Activated CD4-positive, alpha-beta T cell treated with anti-CD3 and anti-CD28 coated beads for 48 hours (primary cell): Measurements from ENCODE around the gene STARD10.

Experiments used
- DNase-seq: peaks from one replicate; pipeline ENCODE4 v3.0.0-alpha.2; 2020

The STARD10 gene

DNA sequence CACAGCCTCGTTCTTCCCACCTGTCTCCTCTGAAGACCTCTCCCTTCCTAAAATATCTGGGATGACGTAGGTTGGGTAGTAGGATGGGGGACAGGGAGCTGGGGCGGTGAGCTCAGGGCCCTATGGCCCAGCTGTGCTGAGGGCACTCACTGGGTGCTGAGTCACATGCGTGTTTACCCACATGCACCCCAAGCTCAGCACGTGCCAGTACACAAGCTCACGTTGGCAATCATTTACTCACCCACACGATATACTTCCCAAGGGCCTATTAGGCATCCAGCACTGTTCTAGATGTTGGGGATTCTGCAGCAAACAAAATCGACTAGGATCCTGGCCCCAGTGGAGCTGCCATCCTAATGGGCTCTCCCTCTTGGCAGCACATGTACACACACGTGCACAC, 70.3 kb downstream of the STARD10 start:
- DNase-seq, result no peak

DNA sequence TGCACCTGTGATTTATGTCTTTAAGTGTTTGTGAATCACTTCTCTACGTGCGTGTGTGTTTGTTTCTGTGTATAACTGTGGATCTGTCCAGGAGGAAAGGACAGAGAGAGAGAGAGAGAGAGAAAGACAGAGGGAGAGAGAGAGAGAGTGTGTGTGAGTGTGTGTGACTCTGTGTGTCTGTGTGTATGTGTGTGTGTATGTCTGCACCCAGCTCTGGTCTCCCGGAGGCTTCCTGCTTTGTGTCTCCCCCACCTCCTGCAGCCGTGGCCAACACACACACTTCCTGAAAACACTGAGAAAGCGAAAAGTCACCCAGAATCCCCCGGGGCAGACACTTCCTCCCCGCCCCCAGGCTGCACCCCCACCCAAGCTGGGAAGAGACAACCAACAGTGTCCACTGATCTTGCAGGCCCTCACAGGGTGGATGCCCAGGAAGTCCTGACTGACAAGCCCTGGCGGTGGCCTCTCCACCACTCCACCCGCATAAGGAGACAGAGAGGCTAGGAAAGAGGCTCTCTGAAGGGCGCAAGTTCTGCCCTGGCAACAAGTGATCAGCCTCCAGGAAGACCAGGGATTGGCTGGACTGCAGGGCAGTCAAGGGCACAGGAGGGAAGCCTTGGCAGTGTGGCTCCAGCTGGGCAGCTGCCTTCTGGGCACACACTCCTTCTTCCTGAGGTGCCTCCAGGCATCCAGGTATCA, 71.6 kb downstream of the STARD10 start:
- DNase-seq, result peak; percentile 87

DNA sequence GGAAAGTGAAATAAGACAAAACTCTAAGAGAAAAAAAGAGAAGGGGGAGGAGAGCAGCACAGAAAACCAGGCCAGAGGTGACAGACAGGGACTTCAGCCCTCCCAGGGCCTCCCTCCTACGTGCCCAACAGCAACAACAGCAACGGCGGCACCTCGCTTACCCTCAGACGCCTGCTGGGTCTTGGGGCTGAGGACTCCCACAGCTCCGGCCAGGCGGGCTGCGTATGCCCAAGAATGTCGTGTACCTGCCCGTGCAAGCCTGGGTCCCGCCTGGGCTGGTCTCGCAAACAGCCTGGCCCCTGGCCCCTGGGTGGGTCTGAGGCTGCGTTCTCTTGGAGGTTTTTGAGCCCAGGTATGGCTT, 72.2 kb downstream of the STARD10 start:
- peak; percentile 51 for DNase-seq

DNA sequence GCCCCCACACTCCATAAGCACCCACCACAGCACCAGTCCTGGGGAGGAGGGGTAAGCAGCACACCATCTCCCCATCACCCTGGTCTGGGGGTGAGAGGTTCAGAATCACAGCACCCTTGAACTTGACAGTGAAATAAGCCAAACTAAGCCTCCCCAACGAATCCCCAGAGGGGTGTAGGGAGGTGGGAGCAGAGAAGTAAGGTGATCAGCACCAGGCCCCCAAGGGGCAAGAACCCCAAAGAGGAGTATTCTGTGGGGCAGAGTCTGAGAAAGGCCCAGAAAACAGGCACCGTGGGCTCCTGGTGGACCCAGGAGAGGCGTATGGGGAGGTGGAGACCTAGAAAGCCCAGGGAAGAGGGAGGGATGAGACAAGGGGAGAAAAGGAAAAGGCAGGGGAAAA, 72.6 kb downstream of the STARD10 start:
- DNase-seq, result no peak

DNA sequence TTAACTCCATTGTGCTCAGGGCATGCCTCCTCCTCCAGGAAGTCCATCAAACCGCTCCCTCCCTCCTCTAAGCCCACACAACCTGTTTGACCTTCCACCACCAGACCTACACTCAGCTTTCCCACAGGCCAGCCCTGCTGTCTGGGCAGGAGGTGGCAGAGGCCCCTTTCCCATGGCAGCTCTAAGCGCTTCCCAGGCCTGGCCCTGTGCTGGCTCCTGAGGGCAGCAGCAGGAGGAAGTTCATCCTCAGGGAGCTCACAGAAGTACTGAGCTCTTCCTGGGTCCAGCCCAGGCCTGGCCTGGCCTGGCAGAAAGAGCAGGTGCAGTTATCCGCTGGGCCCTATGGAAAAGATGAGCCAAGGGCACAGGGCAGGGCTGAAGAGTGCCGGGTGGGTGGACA, 73.1 kb downstream of the STARD10 start:
- no peak for DNase-seq

DNA sequence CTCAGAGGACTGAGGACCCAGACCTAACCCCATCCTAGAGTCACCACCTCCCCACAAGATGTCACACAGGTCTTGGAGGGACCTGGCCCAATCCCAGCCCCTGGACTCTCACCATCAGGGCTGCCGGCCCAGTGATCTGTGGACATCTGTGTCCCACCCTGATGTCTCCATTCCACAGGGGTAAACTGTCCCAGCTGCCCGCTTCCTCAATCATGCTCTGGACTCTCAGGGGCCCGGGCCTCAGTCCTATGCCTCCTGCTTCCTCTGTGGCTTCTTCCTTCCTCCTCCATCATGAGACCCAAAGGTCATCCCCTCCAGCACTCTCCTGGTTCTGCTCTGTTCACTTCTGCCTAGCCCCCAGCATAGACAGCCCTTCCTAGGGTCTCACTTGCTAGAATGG, 73.8 kb downstream of the STARD10 start:
- no peak for DNase-seq

DNA sequence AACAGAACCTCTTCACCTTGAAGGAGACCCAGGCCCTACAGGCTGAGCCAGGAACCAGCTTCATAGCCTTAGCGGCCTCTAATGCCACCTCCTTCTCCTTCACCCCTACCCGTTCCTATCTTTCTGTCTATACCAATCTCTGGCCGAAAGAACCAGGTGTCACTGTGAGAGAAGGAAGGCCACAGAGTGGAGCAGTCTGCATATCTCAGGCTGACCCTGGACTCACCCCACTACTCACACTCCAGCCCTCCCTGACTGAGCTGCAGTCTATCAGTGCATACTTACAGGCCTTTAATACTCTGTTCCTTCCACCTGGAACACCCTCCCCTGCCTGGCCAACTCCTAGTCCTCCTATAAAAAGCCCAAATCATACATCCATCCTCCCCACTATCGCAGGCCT, 74.3 kb downstream of the STARD10 start:
- no peak for DNase-seq

DNA sequence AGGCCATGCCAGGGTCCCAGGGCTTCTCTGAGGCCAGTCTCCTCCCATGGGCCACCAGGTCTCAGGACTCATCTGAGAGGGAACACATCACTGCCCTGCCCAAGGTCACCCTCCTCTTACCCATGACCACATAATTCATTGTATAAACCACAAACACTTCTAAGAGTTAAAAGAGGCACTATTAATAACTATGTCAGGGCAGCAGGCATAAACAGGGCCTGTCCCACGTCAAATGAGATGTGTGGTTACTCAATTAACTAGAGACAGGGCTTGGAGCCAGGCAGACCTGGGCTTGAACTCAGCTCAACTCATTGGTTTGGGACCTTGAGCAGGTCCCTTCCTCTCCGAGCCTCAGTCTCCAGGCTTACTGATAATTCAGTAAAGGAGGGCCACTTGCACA, 74.7 kb downstream of the STARD10 start:
- no peak for DNase-seq

DNA sequence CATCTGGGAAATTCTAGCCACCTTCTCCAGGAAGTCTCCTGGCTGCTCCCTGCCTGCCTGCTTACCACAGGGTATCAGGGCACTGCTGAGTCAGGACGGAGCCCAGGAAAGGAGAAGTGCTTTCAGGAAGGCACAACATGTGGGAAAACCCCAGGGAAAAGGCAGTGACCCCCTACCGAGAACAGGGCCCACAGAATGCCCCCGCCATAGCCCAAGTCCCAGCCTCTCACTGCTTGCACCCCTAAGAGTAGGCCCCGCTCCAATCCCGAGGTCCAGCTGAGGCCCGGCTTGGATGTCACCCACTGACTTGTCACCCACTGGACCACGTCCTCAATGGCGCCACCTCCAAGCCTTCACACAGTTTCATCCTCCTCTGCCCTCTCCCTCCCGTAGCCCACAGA, 75.7 kb downstream of the STARD10 start:
- no peak for DNase-seq

DNA sequence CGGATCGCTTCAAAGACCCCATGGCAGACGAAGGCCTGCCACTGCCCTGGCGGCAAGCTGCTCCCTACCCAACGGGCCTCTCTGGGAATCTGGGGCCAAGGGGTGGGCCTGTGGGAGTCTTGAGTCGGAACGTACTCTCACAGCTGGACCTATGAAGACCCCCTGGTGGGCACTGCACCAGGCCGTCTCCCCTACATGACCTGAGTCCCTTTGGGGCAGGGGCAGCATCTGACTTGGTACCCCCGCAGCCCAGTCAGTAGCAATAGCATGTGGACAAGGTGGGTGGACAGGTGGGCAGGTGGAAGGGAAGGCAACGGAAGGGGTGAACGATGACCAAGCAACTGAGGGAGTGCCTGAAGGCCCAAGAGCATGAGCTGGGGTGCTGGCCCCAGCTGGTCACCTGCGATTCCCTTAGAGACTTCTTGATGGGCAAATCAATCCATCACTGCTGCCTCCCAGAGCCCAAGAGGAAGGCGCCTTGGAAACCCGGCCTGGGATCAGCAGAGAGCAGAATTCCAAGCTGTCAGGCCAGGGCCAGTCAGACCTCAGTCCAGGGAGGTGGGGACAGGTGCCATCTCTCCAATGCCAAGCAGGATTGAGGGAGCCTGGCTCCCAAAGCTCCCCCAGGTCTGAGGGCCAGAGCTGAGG, 76.9 kb downstream of the STARD10 start:
- DNase-seq, result no peak

DNA sequence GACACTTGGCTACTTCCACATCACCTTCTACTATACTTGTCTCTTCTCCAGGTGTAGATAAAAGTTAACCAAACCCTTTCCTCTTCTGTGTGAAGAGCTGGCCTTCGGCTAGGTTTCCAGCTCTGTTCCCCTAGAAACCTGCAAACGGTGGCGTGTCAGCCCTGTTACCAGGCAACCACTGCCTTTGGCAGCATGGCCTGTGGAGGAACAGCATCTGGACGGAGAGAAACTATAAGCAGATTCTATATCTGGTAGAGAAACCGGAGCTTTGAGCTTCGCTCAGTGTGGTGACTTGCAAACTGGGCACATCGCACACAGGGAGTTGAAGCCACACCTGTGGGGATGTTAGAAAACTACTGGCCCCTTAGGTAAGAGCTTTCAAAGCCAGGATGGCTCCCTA, 77.6 kb downstream of the STARD10 start:
- no peak for DNase-seq

DNA sequence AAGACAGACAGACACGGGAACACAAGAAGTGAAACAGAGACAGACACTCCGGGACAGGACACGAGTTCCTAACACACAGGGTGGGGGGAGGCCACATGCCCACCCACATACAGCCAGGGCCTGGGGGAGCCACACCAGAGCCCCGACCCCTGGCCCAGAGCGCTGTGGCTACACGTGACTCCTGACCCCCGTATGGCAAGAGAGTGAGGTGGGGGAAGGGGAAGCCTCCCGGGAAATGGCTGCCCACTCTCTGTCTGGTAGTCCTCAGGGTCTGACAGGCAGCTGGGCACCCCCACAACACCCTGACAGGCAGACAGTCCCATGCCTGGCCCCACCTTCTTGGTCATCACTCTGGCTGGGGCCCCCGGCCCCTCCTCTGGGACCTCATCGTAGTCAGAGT, 81.0 kb downstream of the STARD10 start:
- DNase-seq, result no peak

DNA sequence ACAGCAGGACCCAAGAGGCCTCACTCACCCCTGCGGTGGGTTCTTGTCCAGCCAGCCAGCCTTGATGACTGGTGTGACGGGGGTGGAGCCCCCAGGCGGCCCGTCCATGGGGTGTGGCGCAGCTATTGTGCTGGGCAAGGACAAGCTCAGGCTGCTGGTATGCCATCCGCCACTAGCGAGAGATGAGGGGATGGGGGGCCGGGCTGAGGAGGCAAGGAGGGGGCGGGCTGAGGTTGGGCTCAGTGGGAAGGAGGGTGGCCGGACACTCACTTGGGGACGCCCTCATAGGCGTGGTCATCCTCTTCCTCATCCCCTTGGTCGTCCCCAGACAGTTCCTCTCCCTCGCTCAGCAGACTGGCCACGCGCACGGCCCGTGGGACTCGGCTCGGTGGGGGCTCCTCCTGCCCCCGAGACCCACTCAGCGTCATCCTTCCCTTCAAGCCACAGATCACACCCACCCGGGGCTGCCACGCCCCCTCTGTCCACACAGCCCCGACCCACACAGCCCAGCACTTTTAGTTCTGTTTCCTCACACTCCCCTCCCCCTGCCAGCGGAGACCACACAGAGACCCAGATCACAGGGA, 81.6 kb downstream of the STARD10 start:
- no peak for DNase-seq

DNA sequence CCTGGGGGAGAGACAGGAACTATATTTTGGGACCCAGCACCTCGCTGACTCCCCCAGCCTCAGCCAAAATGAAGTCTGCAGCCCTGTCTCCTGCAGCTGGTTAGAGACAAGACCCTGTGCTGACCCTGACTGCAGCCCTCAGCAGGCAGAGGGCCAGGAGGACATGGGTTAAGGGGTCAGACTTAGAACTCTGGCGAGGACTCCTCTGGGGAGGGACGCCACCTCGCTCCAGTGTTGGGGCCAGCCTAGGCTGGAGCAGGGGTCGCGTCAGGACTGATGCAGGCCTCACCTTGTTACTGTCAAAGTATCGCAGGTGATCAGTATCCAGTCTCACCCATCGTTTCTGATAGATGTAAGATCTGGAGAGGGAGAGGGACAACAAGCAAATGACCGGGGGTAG, 82.7 kb downstream of the STARD10 start:
- DNase-seq, result no peak

DNA sequence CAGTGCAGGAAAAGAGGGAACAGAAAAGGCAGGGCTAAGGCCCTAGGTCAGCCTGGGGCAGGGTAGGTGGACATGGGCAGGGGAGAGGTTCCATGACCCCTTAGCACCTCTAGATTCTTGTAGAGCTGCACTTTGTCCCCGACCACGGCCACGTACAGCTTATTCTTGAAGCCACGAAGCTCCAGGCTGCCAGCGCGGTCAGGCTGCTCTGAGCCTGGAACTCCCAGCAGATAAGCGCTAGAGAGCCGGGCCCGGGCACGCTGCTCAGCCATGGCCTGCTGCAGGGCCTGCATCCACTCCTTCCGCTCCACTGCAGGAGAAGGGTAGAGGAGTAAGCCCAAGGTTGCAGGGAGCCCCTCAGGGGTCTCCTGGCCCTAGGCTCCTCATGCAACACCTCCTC, 83.6 kb downstream of the STARD10 start:
- no peak for DNase-seq

DNA sequence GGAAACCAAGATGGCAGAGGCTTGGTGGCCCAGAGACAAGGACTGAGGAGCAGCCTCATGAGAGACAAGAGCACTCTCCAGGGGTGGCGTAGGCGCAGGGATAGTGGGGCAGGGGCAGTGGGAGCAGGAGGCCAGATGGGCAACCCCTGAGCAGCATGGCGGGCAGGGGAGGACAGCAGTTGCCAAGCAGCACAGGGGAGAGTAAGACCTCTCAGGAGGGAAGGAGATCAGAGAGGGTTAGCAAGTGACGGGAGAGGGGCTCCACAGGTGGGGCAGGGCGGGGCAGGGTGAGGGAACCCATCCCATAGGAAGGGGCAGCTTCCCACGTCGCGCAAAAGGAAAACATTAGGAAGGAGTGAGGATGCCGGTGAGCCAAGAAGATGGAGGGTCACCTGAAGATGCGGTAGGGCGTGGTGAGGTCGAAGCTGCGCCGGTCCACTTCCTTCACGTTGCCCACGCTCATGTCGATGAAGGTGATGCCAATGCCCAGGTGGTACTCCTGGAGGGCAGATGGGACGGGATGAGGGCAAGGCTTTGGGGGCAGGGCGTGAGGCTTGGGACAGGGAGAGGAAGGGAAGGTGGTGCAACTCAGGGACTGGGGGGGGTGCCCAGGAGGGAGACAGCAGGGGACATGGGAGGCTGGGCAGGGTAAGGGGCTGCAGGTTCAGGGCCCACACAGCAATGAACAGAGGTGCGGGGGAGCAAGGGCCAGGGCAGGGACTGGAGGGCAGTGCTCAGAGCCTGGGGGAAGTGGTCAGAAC, 84.2 kb downstream of the STARD10 start:
- no peak for DNase-seq

DNA sequence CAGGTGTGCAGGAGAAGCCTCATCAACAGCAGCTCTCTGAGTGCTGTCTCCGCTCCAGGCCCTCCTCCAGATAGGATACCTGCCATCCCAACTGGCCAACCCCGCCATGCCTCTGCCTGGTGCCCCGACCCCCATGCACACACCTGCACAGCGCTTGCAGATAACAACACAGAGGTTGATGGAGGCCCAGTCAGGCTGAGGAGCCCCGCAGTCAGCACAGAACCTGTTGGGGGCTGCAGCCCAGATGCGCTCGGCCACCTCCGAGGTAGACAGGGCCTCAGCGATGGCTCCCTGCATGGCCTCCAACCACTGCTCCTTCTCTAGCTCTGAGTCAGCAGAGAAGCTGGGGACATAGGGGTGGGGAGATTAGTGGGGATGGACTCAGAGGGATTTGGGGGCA, 86.8 kb downstream of the STARD10 start:
- no peak for DNase-seq

DNA sequence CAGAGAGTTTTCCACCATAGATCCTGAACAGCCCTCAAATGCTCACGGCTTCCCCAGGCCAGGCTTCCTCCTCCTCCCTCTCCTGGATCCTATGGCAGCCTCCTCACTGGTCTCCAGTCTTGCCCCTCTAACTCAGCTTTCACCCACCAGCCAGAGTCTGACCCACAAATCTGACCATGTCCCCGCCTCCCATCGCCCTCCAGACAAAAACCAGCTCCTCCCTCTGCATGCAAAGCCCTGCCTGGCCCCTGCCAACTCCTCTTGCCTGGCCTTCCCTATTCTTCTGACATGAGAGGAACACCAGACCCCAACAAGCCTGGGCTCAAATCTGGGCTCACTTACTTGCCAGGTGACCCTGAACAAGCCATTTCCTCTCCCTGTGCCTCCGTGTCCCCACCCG, 87.3 kb downstream of the STARD10 start:
- DNase-seq, result no peak

DNA sequence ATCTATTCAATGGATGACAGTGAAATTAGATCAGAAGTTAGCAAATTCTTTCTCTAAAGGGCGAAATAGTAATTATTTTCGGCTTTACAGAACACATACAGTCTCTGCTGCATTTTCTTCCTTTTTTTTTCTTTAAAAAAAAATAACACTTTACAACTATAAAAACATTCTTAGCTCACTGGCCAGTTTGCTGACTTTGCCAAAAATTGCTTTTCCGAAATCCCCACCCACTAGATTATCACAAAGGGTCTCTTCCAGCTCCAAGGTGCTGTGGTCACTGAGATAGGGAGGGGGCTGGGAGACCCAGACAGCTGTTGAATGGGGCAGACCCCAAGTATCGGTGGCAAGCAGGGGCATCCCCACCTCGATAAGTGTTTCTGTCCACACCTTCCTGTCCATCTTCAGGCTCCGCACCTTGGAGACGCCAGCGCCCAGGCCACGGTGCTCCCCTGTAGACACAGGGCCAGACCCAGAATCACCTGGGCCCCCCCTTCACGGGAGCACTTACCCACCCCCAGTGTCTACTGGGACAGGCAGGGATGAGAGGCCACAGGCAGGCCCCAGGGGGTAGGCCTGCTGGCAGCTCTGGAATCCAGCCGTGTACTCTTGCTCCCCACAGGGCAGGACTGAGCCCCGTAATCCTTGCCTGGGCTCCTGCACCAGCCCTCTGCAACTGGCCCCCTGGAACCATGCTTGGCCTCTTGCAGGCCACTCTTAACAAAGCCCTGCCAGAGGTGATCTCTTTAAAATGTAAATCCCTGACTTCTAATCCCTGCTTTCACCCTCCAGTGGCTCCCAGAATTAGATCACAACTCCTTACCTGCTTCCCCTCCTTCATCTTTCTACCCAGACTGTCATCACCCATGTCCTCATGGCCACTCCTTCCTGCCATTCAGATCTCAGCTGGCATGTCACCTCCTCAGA, 88.1 kb downstream of the STARD10 start:
- no peak for DNase-seq

DNA sequence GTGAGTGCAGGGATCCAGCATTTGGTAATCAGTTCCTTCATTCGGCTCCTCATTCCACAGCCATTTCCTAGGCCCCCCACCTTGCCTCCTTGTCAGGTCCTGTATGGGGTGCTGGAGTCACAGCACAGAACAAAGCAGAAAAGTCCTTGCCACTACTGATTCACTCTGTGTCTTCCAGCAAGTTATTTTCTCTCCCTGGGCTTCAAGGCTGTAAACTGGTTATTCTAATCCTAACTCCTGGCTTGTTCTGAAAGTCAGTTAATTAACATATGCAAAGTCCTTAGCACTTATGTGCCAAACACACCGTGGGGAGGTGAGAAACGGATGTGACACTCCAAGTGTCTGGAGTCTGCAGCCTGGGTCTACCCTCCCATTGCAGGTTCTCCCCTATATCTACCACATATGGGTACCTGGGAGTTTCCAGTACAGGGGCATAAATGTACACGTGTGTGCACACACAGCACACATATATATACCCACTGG, 89.0 kb downstream of the STARD10 start:
- no peak for DNase-seq
